HepG2 (cell line): Measurements from ENCODE around the gene ZNF586. TPM values are rescaled to one million over a fixed set of nuclear protein-coding genes. Genes with fewer than 3 reads are reported as not detected.
A peak's percentile ranks its signal among the peaks of the same experiment; 100 is the strongest.

Source experiments
- ADNP ChIP-seq: sonication (generic); formaldehyde crosslinking; IDR thresholded peaks from 2 replicates; pipeline ENCODE4 v1.4.0; 2020; ENCODE audit warnings: missing genetic modification reagents
- ATF7 ChIP-seq, 2 experiments: fragments of 450-650 bp in 1 of 2; sonication (generic) in 1 of 2; formaldehyde crosslinking in 1 of 2; IDR thresholded peaks; 2 replicates each; pipeline versions ENCODE4 v1.4.0 to v1.6.1; 2016 to 2020; ENCODE audit warnings: antibody characterized with exemption in 1 of 2, mild to moderate bottlenecking in 1 of 2, missing genetic modification reagents in 1 of 2
- MYNN ChIP-seq: sonication (generic); formaldehyde crosslinking; IDR thresholded peaks from 2 replicates; pipeline ENCODE4 v1.4.0; 2020; ENCODE audit warnings: mild to moderate bottlenecking, low read depth, missing genetic modification reagents
- SATB2 ChIP-seq: sonication (generic); formaldehyde crosslinking; IDR thresholded peaks from 2 replicates; pipeline ENCODE4 v1.5.0; 2020; ENCODE audit warnings: missing genetic modification reagents
- SIN3A ChIP-seq: IDR thresholded peaks from 2 replicates; pipeline ENCODE4 v1.6.1; 2011; ENCODE audit warnings: low read depth, mild to moderate bottlenecking, control low read depth, low read length, borderline replicate concordance
- WIZ ChIP-seq: sonication (generic); formaldehyde crosslinking; IDR thresholded peaks from 2 replicates; pipeline ENCODE4 v1.5.1; 2020; ENCODE audit warnings: mild to moderate bottlenecking, missing genetic modification reagents
- ZNF207 ChIP-seq: fragments of 450-650 bp; IDR thresholded peaks from 2 replicates; pipeline ENCODE4 v1.6.1; 2016; ENCODE audit warnings: antibody characterized with exemption, borderline replicate concordance
- ZNF230 ChIP-seq: sonication (generic); formaldehyde crosslinking; IDR thresholded peaks from 2 replicates; pipeline ENCODE4 v1.4.0; 2020; ENCODE audit warnings: mild to moderate bottlenecking, missing genetic modification reagents
- ZNF331 ChIP-seq: sonication (generic); formaldehyde crosslinking; IDR thresholded peaks from 2 replicates; pipeline ENCODE4 v1.4.0; 2020; ENCODE audit warnings: missing genetic modification reagents
- ZNF441 ChIP-seq: sonication (generic); formaldehyde crosslinking; IDR thresholded peaks from 2 replicates; pipeline ENCODE4 v1.7.0; 2021; ENCODE audit warnings: missing genetic modification reagents, borderline replicate concordance
- ZNF619 ChIP-seq: sonication (generic); formaldehyde crosslinking; IDR thresholded peaks from 2 replicates; pipeline ENCODE4 v1.4.0; 2020; ENCODE audit warnings: mild to moderate bottlenecking, missing genetic modification reagents
- ZNF724P ChIP-seq: sonication (generic); formaldehyde crosslinking; IDR thresholded peaks from 2 replicates; pipeline ENCODE4 v1.8.0; 2022; ENCODE audit warnings: missing genetic modification reagents, borderline replicate concordance
- ZNF841 ChIP-seq: sonication (generic); formaldehyde crosslinking; IDR thresholded peaks from 2 replicates; pipeline ENCODE4 v1.8.1; 2023; ENCODE audit warnings: missing genetic modification reagents, borderline replicate concordance
- polyA plus RNA-seq, 8 experiments: library from polyadenylated mRNA; depleted of rRNA in 3 of 8; stranded (reverse) in 7 of 8; unstranded in 1 of 8; fragments of >200 nt; fragmentation: Illumina TruSeq in 4 of 8; extraction: Trizol in 4 of 8; gene quantifications; 2 replicates each; pipeline versions ENCODE4 v1.2.1 to v1.2.3, GENCODE V29; 2011 to 2016; ENCODE audit warnings: low read depth in 4 of 8, missing spikeins in 1 of 8, mixed read lengths in 1 of 8; ENCODE audit not compliant: insufficient read depth in 1 of 8
- total RNA-seq, 5 experiments: library from RNA; depleted of rRNA; stranded (reverse); fragments of >200 nt; fragmentation: Illumina TruSeq; extraction: Trizol; gene quantifications; 2 replicates each; pipeline ENCODE4 v1.2.3, GENCODE V29; 2016; ENCODE audit warnings: low read depth in 1 of 5
- TF ChIP-seq, protein P1 (sequence below): sonication (generic); formaldehyde crosslinking; IDR thresholded peaks from 2 replicates; pipeline ENCODE4 v1.4.0; 2020; ENCODE audit warnings: missing genetic modification reagents
- TF ChIP-seq, protein P2 (sequence below): IDR thresholded peaks from 2 replicates; pipeline ENCODE4 v1.6.1; 2018; ENCODE audit warnings: missing genetic modification reagents
- TF ChIP-seq, protein P3 (sequence below), 2 experiments: sonication (generic) in 1 of 2; formaldehyde crosslinking in 1 of 2; IDR thresholded peaks; 2 replicates each; pipeline versions ENCODE4 v1.4.0 to v1.6.1; 2018 to 2020; ENCODE audit warnings: missing genetic modification reagents in 2 of 2, borderline replicate concordance in 1 of 2, low read depth in 1 of 2, mild to moderate bottlenecking in 1 of 2, missing biosample characterization in 1 of 2
- TF ChIP-seq, protein P4 (sequence below): sonication (generic); formaldehyde crosslinking; IDR thresholded peaks from 2 replicates; pipeline ENCODE4 v1.4.0; 2020; ENCODE audit warnings: missing genetic modification reagents

Gene ZNF586
- total and polyA plus RNA-seq, 2 of the 13 experiments (the other 11 are each of a cell fraction or from before 2014, with no cell fraction given) = 0.50 to 3.4 TPM

DNA sequence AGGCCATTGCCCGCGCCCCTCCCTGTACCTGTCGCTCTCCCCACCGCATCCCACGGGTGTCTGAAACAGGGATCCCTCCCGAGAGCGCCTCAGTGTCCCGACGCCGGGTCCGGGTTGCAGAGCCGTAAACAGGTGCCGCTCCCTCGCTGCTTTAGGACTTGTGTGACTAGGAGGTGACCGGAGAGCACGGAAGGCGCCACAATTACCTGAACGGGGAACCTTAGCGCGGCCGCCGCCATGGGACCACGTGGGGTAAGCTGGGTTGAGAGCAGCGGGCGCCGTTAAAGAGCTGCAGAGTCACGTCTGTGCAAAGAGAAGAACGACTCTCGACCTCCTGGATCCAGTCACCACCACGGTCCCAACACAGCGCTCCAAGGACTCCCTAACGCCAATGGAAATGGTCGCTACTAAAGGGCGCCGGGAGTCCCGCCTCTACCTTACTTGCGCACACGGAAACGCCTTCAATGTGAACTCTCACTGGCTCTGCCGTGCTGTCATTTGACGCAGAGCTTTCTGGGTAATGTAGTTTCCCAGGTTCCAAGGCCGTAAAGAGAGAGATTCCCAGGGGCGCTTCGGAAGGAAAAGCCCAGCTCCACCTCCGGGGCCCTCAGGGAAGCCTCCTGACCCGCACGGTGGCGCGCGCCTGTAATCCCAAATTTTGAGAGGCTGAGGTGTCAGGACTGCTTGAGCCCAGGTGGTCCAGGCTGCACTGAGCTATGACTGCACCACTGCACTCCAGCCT lies 45.2 kb downstream of the ZNF586 start, which contains the start of gene ZNF552 (continued):
- TF ChIP-seq, protein P1, sequence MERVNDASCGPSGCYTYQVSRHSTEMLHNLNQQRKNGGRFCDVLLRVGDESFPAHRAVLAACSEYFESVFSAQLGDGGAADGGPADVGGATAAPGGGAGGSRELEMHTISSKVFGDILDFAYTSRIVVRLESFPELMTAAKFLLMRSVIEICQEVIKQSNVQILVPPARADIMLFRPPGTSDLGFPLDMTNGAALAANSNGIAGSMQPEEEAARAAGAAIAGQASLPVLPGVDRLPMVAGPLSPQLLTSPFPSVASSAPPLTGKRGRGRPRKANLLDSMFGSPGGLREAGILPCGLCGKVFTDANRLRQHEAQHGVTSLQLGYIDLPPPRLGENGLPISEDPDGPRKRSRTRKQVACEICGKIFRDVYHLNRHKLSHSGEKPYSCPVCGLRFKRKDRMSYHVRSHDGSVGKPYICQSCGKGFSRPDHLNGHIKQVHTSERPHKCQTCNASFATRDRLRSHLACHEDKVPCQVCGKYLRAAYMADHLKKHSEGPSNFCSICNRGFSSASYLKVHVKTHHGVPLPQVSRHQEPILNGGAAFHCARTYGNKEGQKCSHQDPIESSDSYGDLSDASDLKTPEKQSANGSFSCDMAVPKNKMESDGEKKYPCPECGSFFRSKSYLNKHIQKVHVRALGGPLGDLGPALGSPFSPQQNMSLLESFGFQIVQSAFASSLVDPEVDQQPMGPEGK (CRISPR knock-in tag) = no peak
- no peak for TF ChIP-seq WIZ
- TF ChIP-seq ADNP (CRISPR knock-in tag) = no peak
- TF ChIP-seq, protein P2, sequence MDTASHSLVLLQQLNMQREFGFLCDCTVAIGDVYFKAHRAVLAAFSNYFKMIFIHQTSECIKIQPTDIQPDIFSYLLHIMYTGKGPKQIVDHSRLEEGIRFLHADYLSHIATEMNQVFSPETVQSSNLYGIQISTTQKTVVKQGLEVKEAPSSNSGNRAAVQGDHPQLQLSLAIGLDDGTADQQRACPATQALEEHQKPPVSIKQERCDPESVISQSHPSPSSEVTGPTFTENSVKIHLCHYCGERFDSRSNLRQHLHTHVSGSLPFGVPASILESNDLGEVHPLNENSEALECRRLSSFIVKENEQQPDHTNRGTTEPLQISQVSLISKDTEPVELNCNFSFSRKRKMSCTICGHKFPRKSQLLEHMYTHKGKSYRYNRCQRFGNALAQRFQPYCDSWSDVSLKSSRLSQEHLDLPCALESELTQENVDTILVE (CRISPR knock-in tag) = peak; percentile 53
- TF ChIP-seq ATF7 (IDR thresholded peaks at IDR 0.05) = no peak
- no peak for TF ChIP-seq ATF7 (CRISPR knock-in tag; IDR thresholded peaks at IDR 0.05)
- no peak for TF ChIP-seq ZNF230 (CRISPR knock-in tag)
- TF ChIP-seq, protein P3, sequence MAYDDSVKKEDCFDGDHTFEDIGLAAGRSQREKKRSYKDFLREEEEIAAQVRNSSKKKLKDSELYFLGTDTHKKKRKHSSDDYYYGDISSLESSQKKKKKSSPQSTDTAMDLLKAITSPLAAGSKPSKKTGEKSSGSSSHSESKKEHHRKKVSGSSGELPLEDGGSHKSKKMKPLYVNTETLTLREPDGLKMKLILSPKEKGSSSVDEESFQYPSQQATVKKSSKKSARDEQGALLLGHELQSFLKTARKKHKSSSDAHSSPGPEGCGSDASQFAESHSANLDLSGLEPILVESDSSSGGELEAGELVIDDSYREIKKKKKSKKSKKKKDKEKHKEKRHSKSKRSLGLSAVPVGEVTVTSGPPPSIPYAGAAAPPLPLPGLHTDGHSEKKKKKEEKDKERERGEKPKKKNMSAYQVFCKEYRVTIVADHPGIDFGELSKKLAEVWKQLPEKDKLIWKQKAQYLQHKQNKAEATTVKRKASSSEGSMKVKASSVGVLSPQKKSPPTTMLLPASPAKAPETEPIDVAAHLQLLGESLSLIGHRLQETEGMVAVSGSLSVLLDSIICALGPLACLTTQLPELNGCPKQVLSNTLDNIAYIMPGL (CRISPR knock-in tag; IDR thresholded peaks at IDR 0.05; ENCODE audit: borderline replicate concordance in 1 of 2, low read depth in 1 of 2) = peak; percentile 30 to 60; a peak in 3 of 4 replicates
- TF ChIP-seq, protein P4, sequence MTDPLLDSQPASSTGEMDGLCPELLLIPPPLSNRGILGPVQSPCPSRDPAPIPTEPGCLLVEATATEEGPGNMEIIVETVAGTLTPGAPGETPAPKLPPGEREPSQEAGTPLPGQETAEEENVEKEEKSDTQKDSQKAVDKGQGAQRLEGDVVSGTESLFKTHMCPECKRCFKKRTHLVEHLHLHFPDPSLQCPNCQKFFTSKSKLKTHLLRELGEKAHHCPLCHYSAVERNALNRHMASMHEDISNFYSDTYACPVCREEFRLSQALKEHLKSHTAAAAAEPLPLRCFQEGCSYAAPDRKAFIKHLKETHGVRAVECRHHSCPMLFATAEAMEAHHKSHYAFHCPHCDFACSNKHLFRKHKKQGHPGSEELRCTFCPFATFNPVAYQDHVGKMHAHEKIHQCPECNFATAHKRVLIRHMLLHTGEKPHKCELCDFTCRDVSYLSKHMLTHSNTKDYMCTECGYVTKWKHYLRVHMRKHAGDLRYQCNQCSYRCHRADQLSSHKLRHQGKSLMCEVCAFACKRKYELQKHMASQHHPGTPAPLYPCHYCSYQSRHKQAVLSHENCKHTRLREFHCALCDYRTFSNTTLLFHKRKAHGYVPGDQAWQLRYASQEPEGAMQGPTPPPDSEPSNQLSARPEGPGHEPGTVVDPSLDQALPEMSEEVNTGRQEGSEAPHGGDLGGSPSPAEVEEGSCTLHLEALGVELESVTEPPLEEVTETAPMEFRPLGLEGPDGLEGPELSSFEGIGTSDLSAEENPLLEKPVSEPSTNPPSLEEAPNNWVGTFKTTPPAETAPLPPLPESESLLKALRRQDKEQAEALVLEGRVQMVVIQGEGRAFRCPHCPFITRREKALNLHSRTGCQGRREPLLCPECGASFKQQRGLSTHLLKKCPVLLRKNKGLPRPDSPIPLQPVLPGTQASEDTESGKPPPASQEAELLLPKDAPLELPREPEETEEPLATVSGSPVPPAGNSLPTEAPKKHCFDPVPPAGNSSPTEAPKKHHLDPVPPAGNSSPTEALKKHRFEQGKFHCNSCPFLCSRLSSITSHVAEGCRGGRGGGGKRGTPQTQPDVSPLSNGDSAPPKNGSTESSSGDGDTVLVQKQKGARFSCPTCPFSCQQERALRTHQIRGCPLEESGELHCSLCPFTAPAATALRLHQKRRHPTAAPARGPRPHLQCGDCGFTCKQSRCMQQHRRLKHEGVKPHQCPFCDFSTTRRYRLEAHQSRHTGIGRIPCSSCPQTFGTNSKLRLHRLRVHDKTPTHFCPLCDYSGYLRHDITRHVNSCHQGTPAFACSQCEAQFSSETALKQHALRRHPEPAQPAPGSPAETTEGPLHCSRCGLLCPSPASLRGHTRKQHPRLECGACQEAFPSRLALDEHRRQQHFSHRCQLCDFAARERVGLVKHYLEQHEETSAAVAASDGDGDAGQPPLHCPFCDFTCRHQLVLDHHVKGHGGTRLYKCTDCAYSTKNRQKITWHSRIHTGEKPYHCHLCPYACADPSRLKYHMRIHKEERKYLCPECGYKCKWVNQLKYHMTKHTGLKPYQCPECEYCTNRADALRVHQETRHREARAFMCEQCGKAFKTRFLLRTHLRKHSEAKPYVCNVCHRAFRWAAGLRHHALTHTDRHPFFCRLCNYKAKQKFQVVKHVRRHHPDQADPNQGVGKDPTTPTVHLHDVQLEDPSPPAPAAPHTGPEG (CRISPR knock-in tag) = no peak
- no peak for TF ChIP-seq ZNF841
- TF ChIP-seq ZNF441 (CRISPR knock-in tag) = peak; percentile 16; the same call in 1 of the 2 replicates
- no peak for TF ChIP-seq ZNF724P (CRISPR knock-in tag)
- TF ChIP-seq ZNF207 = no peak
- no peak for TF ChIP-seq SATB2 (CRISPR knock-in tag)
- TF ChIP-seq ZNF331 (CRISPR knock-in tag) = peak; percentile 21; the same call in 1 of the 2 replicates
- 0 out of 2 replicates have a peak, but pooled peaks have one; percentile 26 for TF ChIP-seq MYNN (CRISPR knock-in tag)
- no peak for TF ChIP-seq ZNF619
- peak; percentile 80; the same call in 1 of the 2 replicates for TF ChIP-seq SIN3A
